ENCODE results near the gene MMP2. TPM values are rescaled to one million over a fixed set of nuclear protein-coding genes. Genes with fewer than 3 reads are reported as not detected.

MMP2 gene
- total and polyA plus RNA-seq, 2 of the 8 experiments (the other 6 are each of a cell fraction or from before 2014, with no cell fraction given) = 33.6 to 58.2 TPM

- 93% methylated on average over 2 of the region's 2 CpGs; no CpG with 5 or more reads in 1 of the 2 experiments for WGBS, 2 experiments (ENCODE audit: extremely low coverage in 1 of 2, insufficient coverage in 1 of 2, insufficient read length in 1 of 2, insufficient replicate concordance in 2 of 2, low coverage in 1 of 2, low lambda C conversion rate in 2 of 2, missing lambda C conversion rate in 1 of 2)
- Histone ChIP-seq H2BK5ac (ENCODE audit: low read depth, low read length) (no peak overlapping the region), H3K9me3 (ENCODE audit: insufficient read depth in 2 of 2, low read depth in 1 of 2, low read length in 1 of 2) (no peaks in the 10 kb centered on the region), H3K18ac (ENCODE audit: extremely low read depth, low read length) (no peak overlapping the region), H3K4ac (replicated peaks; ENCODE audit: insufficient read length, low read depth, low read length) (no peak overlapping the region), H2AK5ac (ENCODE audit: low read depth, low read length) (no peak overlapping the region), H3K36me3 (ENCODE audit: control insufficient read depth in 2 of 4, insufficient read depth in 4 of 4, low read length in 3 of 4) (no peaks in the 10 kb centered on the region), H4K5ac (ENCODE audit: insufficient read length, low read depth, low read length) (no peak overlapping the region), H2BK12ac (ENCODE audit: low read depth, low read length) (no peak overlapping the region), H3K23ac (ENCODE audit: insufficient read length) (no peak overlapping the region), H3K27me3 (replicated peaks in 1 of 4; ENCODE audit: control insufficient read depth in 3 of 4, extremely low read depth in 1 of 4, insufficient read depth in 3 of 4, low read length in 3 of 4) (no peaks in the 10 kb centered on the region), H4K20me1 (replicated peaks in 1 of 2; ENCODE audit: control insufficient read depth in 1 of 2, insufficient read depth in 2 of 2, low read length in 2 of 2) (no peaks in the 10 kb centered on the region), H3K9ac (replicated peaks in 1 of 4; ENCODE audit: extremely low read depth in 1 of 4, low read depth in 3 of 4, low read length in 3 of 4) (no peak overlapping the region), H2BK15ac (ENCODE audit: low read length) (no peak overlapping the region), H3K27ac (ENCODE audit: low read depth, low read length) (no peak overlapping the region), H3K4me1 (replicated peaks in 1 of 4; ENCODE audit: control insufficient read depth in 3 of 4, insufficient read depth in 4 of 4, low read length in 3 of 4) (no peaks in the 10 kb centered on the region), H3K56ac (replicated peaks; ENCODE audit: insufficient read length, low read depth, low read length) (no peak overlapping the region), H4K8ac (ENCODE audit: extremely low read depth, insufficient read depth, low read length) (no peak overlapping the region), H3K79me1 (ENCODE audit: low read depth, low read length) (no peaks in the 10 kb centered on the region), H3K23me2 (ENCODE audit: low read depth, low read length) (no peaks in the 10 kb centered on the region), H2AFZ (ENCODE audit: low read length) (no peak overlapping the region), H2BK120ac (replicated peaks; ENCODE audit: low read depth, low read length) (no peak overlapping the region), H4K91ac (replicated peaks; ENCODE audit: insufficient read length, low read length) (no peak overlapping the region), H3K79me2 (ENCODE audit: control insufficient read depth in 1 of 2, insufficient read depth in 2 of 2, low read length in 2 of 2) (no peaks in the 10 kb centered on the region), H3K4me3 (ENCODE audit: extremely low read depth in 1 of 4, insufficient read depth in 2 of 4, low read depth in 3 of 4, low read length in 4 of 4) (no peak overlapping the region), H2BK20ac (ENCODE audit: low read length) (no peak overlapping the region), H3K14ac (ENCODE audit: insufficient read length) (no peak overlapping the region), H3K4me2 (ENCODE audit: insufficient read depth in 1 of 2, low read depth in 2 of 2, low read length in 2 of 2) (no peak overlapping the region)
- ChIA-PET CTCF (ENCODE audit: partially characterized antibody) (interaction anchor here (2.8 kb wide), 1 partner anchor 70 kb away, joined by 12 read pairs; no protein-coding TSS in a partner anchor), POLR2A (ENCODE audit: partially characterized antibody) (no interaction called here)
- FAIRE-seq = no peak
- no peak for DNase-seq (ENCODE audit: low read depth in 1 of 2, low spot score in 2 of 2)
- no peak for TF ChIP-seq BRCA1 (IDR thresholded peaks at IDR 0.05; ENCODE audit: low read depth, low read length)
- TF ChIP-seq SP1 (IDR thresholded peaks at IDR 0.05; ENCODE audit: low read depth, low read length) = no peak
- no peak for TF ChIP-seq TCF12 (IDR thresholded peaks at IDR 0.05; ENCODE audit: low read depth, low read length)
- no peak for TF ChIP-seq CBX5 (IDR thresholded peaks at IDR 0.05; ENCODE audit: low read depth, low read length)
- TF ChIP-seq YY1 (IDR thresholded peaks at IDR 0.05; ENCODE audit: low read depth, low read length) = no peak
- TF ChIP-seq MAFK (IDR thresholded peaks at IDR 0.05; ENCODE audit: low read depth, low read length) = no peak
- TF ChIP-seq KDM1A (IDR thresholded peaks at IDR 0.05; ENCODE audit: borderline replicate concordance, low read length) = no peak
- no peak for TF ChIP-seq CHD1 (IDR thresholded peaks at IDR 0.05; ENCODE audit: low read depth, low read length)
- no peak for TF ChIP-seq FOSL1 (IDR thresholded peaks at IDR 0.05; ENCODE audit: insufficient read depth, low read depth, low read length)
- TF ChIP-seq EGR1 (IDR thresholded peaks at IDR 0.05; ENCODE audit: borderline replicate concordance, low read depth, low read length) = no peak
These were observed 55.8 kb downstream of the MMP2 start for GRCh38 chr16:55534756-55535155.
